ENCODE data around the gene MAP2. TPM values are rescaled to one million over a fixed set of nuclear protein-coding genes. Genes with fewer than 3 reads are reported as not detected.

The MAP2 gene
- total RNA-seq, 4 donors from 2014 or later, result 5.8 to 14.5 (median 8.8) TPM

- TF ChIP-seq POLR2A (IDR thresholded peaks at IDR 0.05) (no peak), CTCF (IDR thresholded peaks at IDR 0.05) (no peak)
Measured at GRCh38 chr2:209644842-209645241, 221.0 kb downstream of the MAP2 start.

GRCh38 chr2:209648714-209649113, 224.9 kb downstream of the MAP2 start:
- Histone ChIP-seq H3K4me3 (no peak overlapping the region), H3K27ac (no peak overlapping the region)
- 60 to 77% methylated on average over 3 of the region's 3 CpGs for WGBS, 2 donors

More at GRCh38 chr2:209644842-209645241, 221.0 kb downstream of the MAP2 start:
- DNase-seq, result no peak
- no peaks in the 10 kb centered on the region for H3K9me3 ChIP-seq
- H3K36me3 ChIP-seq, result no peaks in the 10 kb centered on the region
- H3K4me1 ChIP-seq, result no peaks in the 10 kb centered on the region
- no peak overlapping the region for H3K27ac ChIP-seq
- no peak overlapping the region for H3K4me3 ChIP-seq
- intact Hi-C loops (cut with DNase I), result no loop called here
- H3K27me3 ChIP-seq, result no peaks in the 10 kb centered on the region

GRCh38 chr2:209653134-209653533, 229.3 kb downstream of the MAP2 start:
- WGBS, 2 donors, result 73 to 77% methylated on average over 6 of the region's 6 CpGs
- H3K27me3 ChIP-seq, result no peaks in the 10 kb centered on the region
- no peaks in the 10 kb centered on the region for H3K36me3 ChIP-seq
- H3K4me3 ChIP-seq, result no peak overlapping the region
- H3K27ac ChIP-seq, result no peak overlapping the region
- intact Hi-C loops (cut with DNase I), result no loop called here
- DNase-seq, result no peak
- H3K4me1 ChIP-seq, result no peaks in the 10 kb centered on the region
- H3K9me3 ChIP-seq, result no peaks in the 10 kb centered on the region
- TF ChIP-seq CTCF (IDR thresholded peaks at IDR 0.05) (no peak), POLR2A (IDR thresholded peaks at IDR 0.05) (no peak)

More at GRCh38 chr2:209648714-209649113, 224.9 kb downstream of the MAP2 start:
- H3K4me1 ChIP-seq, result no peaks in the 10 kb centered on the region
- no peak for DNase-seq
- no peaks in the 10 kb centered on the region for H3K9me3 ChIP-seq
- H3K27me3 ChIP-seq, result no peaks in the 10 kb centered on the region
- intact Hi-C loops (cut with DNase I), result no loop called here
- no peaks in the 10 kb centered on the region for H3K36me3 ChIP-seq
- TF ChIP-seq CTCF (IDR thresholded peaks at IDR 0.05) (no peak), POLR2A (IDR thresholded peaks at IDR 0.05) (no peak)

GRCh38 chr2:209661286-209661894, 237.5 kb downstream of the MAP2 start:
- no peaks in the 10 kb centered on the region for H3K27me3 ChIP-seq
- intact Hi-C loops (cut with DNase I), result no loop called here
- no peak for DNase-seq
- TF ChIP-seq CTCF (IDR thresholded peaks at IDR 0.05), result no peak
- TF ChIP-seq POLR2A (IDR thresholded peaks at IDR 0.05), result no peak
- H3K4me3 ChIP-seq, result no peak overlapping the region
- no peak overlapping the region for H3K27ac ChIP-seq
- H3K4me1 ChIP-seq, result no peaks in the 10 kb centered on the region
- WGBS, 2 donors, result 55 to 72% methylated on average over 8 of the region's 9 CpGs
- no peaks in the 10 kb centered on the region for H3K36me3 ChIP-seq
- no peaks in the 10 kb centered on the region for H3K9me3 ChIP-seq

GRCh38 chr2:209662021-209662420, 238.2 kb downstream of the MAP2 start:
- no peak overlapping the region for H3K4me3 ChIP-seq
- H3K27me3 ChIP-seq, result no peaks in the 10 kb centered on the region
- no peaks in the 10 kb centered on the region for H3K9me3 ChIP-seq
- no peak overlapping the region for H3K27ac ChIP-seq
- intact Hi-C loops (cut with DNase I), result no loop called here
- WGBS, 2 donors, result 84 to 86% methylated on average over 7 of the region's 7 CpGs
- no peak for DNase-seq
- H3K4me1 ChIP-seq, result no peaks in the 10 kb centered on the region
- H3K36me3 ChIP-seq, result no peaks in the 10 kb centered on the region
- TF ChIP-seq POLR2A (IDR thresholded peaks at IDR 0.05) (no peak), CTCF (IDR thresholded peaks at IDR 0.05) (no peak)
